Prostate gland (tissue), 2 donors: ENCODE results near the gene C13orf46.

Experiments
- CTCF ChIP-seq, 4 experiments: fragments of 200-600 bp in 2 of 4; fragments of 450-650 bp in 2 of 4; sonication (generic) in 2 of 4; IDR thresholded peaks; 1 replicate in 3 of 4; 2 replicates in 1 of 4; pipeline ENCODE4 v1.5.1; 2016 to 2019; ENCODE audit warnings: antibody characterized with exemption in 4 of 4, mild to moderate bottlenecking in 2 of 4, moderate library complexity in 2 of 4
- POLR2A ChIP-seq: fragments of 450-650 bp; IDR thresholded peaks from one replicate; pipeline ENCODE4 v1.6.1; 2016; ENCODE audit warnings: antibody characterized with exemption, mild to moderate bottlenecking
- POLR2AphosphoS5 ChIP-seq: sonication (generic); formaldehyde crosslinking; IDR thresholded peaks from one replicate; pipeline ENCODE4 v1.6.1; 2017; ENCODE audit warnings: antibody characterized with exemption

GRCh38 chr13:113962386-113962785 lies 11.5 kb downstream of the C13orf46 start:
- no peak for TF ChIP-seq CTCF (IDR thresholded peaks at IDR 0.05)
- no peak for TF ChIP-seq POLR2A
- no peak for TF ChIP-seq POLR2AphosphoS5
